ENCODE data around the gene MICAL3. TPM values are rescaled to one million over a fixed set of nuclear protein-coding genes. Genes with fewer than 3 reads are reported as not detected.

MICAL3 gene
- total RNA-seq, 6 experiments from 2014 or later: 38.6 to 44.1 (median 39.7) TPM

DNA sequence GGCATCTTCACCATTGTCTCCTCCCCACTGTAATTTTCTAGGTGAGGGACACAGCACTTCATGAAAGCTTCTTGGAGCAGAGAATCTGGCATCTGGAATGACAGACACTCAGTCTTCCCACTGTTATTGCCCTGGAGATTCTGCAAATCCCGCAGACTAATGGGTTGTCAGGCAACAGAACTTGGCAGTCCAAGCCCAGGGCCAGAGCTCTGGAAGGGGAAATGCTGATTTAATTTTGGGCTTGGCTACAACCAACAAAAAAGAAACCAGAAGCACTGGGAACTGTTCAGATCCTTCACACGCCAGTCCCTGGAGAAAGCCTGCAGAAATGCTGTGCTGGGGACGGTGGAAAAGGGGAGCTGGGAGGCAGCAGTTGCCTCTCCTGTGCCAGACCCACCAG lies 178.6 kb downstream of the MICAL3 start:
- peaks cover 4% of the 10 kb centered on the region; the same call in 1 of the 2 replicates for H3K36me3 Mint-ChIP-seq (ENCODE audit: low read depth)
- TF ChIP-seq, protein P1, sequence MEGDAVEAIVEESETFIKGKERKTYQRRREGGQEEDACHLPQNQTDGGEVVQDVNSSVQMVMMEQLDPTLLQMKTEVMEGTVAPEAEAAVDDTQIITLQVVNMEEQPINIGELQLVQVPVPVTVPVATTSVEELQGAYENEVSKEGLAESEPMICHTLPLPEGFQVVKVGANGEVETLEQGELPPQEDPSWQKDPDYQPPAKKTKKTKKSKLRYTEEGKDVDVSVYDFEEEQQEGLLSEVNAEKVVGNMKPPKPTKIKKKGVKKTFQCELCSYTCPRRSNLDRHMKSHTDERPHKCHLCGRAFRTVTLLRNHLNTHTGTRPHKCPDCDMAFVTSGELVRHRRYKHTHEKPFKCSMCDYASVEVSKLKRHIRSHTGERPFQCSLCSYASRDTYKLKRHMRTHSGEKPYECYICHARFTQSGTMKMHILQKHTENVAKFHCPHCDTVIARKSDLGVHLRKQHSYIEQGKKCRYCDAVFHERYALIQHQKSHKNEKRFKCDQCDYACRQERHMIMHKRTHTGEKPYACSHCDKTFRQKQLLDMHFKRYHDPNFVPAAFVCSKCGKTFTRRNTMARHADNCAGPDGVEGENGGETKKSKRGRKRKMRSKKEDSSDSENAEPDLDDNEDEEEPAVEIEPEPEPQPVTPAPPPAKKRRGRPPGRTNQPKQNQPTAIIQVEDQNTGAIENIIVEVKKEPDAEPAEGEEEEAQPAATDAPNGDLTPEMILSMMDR (IDR thresholded peaks at IDR 0.05): no peak
- H3K4me3 Mint-ChIP-seq: no peak overlapping the region
- no peak overlapping the region for H3K27ac Mint-ChIP-seq
- H3K27me3 Mint-ChIP-seq (ENCODE audit: insufficient read depth): peaks cover 7% of the 10 kb centered on the region; the same call in 1 of the 2 replicates
- H3K9me3 Mint-ChIP-seq: no peaks in the 10 kb centered on the region
- H3K4me1 Mint-ChIP-seq (ENCODE audit: low read depth): no peaks in the 10 kb centered on the region
- DNase-seq: no peak

DNA sequence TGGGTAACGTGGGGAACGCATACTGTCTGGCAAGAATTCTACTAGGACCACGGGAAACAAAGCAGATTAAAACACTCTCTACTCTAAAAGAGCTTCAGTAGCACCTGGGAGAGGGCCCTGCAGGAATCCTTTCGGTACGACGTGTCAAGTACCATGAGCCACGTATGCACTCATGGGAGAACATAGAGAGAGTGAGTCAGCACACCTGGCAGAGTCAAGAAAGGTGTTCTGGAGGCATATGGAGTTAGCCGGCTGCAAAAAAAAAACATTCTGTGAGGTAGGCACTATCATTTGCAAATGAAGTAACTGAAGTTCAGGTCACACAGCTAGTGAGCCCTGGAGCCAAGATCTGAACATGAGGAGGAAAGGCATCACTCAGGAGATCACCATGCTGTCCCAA lies 179.0 kb downstream of the MICAL3 start:
- no peak for DNase-seq
- Mint-ChIP-seq H3K27ac (no peak overlapping the region), H3K36me3 (ENCODE audit: low read depth) (peaks cover 4% of the 10 kb centered on the region; the same call in 1 of the 2 replicates), H3K4me1 (ENCODE audit: low read depth) (no peaks in the 10 kb centered on the region), H3K27me3 (ENCODE audit: insufficient read depth) (peaks cover 7% of the 10 kb centered on the region), H3K9me3 (no peaks in the 10 kb centered on the region), H3K4me3 (no peak overlapping the region)
- TF ChIP-seq, protein P1 (IDR thresholded peaks at IDR 0.05): no peak

DNA sequence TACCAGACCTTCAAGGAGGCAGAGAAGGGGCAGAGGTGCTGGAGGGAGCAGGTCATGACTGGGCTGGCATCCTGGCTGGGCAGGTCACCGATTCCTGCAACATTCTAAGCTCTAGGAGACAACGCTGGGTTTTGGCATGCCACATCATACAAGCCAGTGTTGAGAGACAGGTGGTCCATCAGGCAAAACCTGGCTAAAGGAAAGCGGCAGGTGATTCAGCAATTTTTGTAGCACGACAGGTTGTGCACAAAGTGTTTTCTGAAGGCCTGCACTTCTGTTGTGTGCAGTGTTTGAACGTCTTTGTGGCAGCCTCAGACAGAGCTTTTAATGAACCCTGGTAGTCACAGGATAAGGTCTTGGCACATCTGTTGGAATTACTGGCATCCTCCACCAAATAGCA lies 180.2 kb downstream of the MICAL3 start:
- DNase-seq: no peak
- Mint-ChIP-seq H3K27me3 (ENCODE audit: insufficient read depth) (peaks cover 7% of the 10 kb centered on the region), H3K4me1 (ENCODE audit: low read depth) (no peaks in the 10 kb centered on the region), H3K9me3 (no peaks in the 10 kb centered on the region), H3K4me3 (no peak overlapping the region), H3K27ac (no peak overlapping the region), H3K36me3 (ENCODE audit: low read depth) (peaks cover 4% of the 10 kb centered on the region; the same call in 1 of the 2 replicates)
- TF ChIP-seq, protein P1 (IDR thresholded peaks at IDR 0.05): no peak

DNA sequence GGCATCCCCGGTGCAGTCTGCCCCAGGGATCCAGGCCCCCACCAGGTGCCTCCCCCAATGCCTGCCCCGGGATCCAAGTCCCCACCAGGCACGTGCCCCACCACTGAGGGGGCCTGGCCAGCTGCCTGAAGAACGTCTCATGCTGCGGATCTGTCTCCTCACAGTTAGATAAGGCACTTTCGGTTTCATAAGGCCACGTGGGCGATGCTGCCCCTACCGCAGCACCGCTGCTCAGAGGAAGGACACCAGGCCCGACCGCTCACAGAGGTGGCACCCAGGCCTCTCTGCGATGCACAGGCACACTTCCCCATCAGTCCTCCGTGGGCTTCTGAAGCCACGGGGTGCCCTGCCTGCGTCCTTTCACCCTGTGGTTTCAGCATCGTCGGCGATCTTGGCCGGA lies 182.0 kb downstream of the MICAL3 start:
- DNase-seq: no peak
- H3K36me3 Mint-ChIP-seq (ENCODE audit: low read depth): no peaks in the 10 kb centered on the region; the same call in 1 of the 2 replicates
- TF ChIP-seq, protein P1 (IDR thresholded peaks at IDR 0.05): no peak
- H3K9me3 Mint-ChIP-seq: no peaks in the 10 kb centered on the region
- peaks cover 7% of the 10 kb centered on the region for H3K27me3 Mint-ChIP-seq (ENCODE audit: insufficient read depth)
- no peak overlapping the region for H3K27ac Mint-ChIP-seq
- H3K4me1 Mint-ChIP-seq (ENCODE audit: low read depth): no peaks in the 10 kb centered on the region
- H3K4me3 Mint-ChIP-seq: no peak overlapping the region

DNA sequence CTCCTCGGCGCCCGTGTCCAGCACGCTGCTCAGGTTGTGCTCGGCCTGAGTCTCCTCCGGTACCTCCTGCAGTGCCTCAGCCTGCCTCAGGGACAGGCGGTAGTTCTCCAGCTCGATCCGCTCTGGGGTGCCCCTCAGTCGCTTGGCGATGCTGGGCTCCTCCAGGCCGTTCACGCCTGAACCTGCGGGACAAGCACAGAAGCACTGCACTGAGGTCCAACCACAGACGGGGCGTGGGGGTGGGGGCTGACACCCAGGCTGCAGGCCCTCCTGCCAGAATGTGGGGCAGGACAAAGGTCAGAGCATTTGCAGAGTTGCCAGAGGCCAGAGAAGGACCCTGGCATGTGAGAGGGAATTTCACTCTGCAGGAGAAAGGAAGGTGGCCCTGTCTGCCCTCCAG lies 182.5 kb downstream of the MICAL3 start:
- DNase-seq: no peak
- Mint-ChIP-seq H3K4me3 (no peak overlapping the region), H3K27me3 (ENCODE audit: insufficient read depth) (peaks cover 5% of the 10 kb centered on the region), H3K4me1 (ENCODE audit: low read depth) (no peaks in the 10 kb centered on the region), H3K9me3 (no peaks in the 10 kb centered on the region), H3K36me3 (ENCODE audit: low read depth) (no peaks in the 10 kb centered on the region; the same call in 1 of the 2 replicates), H3K27ac (no peak overlapping the region)
- TF ChIP-seq, protein P1 (IDR thresholded peaks at IDR 0.05): no peak

Measured in HFFc6 (cell line).